GM08714 (cell line): Measurements from ENCODE around the gene TRIM71.
A peak's percentile ranks its signal among the peaks of the same experiment; 100 is the strongest.
"Not testable (repeated sequence)": the region's sequence is repeated elsewhere in the genome, so short reads cannot be mapped to it uniquely, and the experiment has no call there.

Experiments used
- H3K4me3 ChIP-seq: fragments of 200-500 bp; sonication (Bioruptor generic); 2 replicates; pipeline ENCODE4 v1.5.1; 2014; ENCODE audit warnings: mild to moderate bottlenecking, low read length, inconsistent platforms
- ZNF274 ChIP-seq: IDR thresholded peaks from 2 replicates; pipeline ENCODE4 v1.6.1; 2012; ENCODE audit warnings: mild to moderate bottlenecking, low read depth, low read length

Gene TRIM71

DNA sequence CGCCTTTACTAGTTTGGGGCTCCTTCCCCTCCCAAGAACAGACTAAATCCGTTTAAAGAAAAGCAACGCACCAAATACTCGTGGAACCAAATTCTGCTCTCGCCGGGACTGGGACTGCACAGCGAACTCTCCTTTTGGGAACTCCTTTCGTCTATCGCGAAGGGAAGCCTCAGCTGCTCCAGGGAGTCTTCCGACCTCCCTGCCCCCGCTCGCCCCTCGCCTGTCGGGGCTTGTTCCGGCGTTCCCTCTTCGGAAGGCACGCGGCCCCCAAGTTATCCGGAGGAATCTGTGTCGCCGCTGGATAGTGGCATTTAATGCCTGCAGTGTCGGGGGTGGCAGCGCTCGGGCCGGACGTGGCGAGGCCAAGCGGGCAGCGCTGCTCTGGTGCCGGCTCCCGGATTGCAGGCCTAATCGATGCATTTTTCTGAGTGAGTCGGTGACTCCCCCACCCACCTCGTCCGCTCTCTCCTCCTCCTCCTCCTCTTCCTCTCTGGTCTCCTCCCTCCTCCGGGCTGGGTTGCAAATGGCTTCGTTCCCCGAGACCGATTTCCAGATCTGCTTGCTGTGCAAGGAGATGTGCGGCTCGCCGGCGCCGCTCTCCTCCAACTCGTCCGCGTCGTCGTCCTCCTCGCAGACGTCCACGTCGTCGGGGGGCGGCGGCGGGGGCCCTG lies at the start of gene TRIM71:
TSS of gene TRIM71 (plus strand) at position 440 of the 671 bp plus-strand sequence. CDS start at position 524, 84 bp downstream.
- no peak for TF ChIP-seq ZNF274
- peak within 1 kb of the TSS; percentile 71; the same call in 1 of the 2 replicates for H3K4me3 ChIP-seq

DNA sequence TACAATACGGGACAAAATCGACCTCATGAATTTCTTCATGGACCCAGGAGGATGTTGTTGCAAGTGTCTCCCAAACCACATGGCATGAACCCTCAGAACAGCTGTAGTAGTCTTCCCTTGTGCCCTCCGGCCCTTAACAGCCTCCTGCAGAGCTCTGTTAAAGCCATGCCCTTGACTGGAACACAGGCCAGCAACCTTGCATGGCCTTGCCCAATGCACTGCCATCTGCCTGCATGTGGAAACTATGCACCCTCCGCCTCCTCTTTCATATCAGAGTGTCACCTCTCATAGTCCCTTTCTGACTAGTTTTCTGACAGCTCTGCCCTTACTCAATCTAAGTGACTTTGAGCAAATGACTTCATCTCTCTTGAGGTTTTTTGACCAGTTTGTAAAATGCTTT lies 39.4 kb upstream of the TRIM71 start:
- no peak for TF ChIP-seq ZNF274
- no peak overlapping the region for H3K4me3 ChIP-seq

- no peak for TF ChIP-seq ZNF274
- no peak overlapping the region; the same call in 1 of the 2 replicates for H3K4me3 ChIP-seq
Measured at GRCh38 chr3:32780071-32780734, 37.6 kb upstream of the TRIM71 start.

DNA sequence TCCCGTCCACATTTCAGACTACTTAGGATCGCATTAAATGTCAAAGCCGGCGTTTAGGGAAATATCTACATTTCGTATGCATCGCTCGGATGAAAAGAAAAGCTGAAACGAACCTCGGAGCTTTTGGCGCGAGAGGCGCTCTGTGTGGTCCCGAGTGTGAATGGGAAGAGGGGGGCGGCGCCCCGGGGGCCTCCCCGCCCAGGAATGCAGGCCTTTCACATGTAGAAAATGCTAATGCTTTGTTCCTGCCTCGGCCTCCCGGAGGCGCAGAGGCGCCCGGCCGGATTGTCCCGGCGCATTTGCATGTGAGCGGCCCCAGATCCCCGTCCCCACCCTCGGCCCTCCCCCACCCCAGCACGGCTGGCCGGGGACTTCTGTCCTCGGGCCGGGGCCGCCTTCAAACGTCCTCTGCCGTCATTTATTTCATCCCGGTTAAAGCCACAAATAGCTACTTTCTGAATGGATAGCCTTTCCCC lies 37.0 kb upstream of the TRIM71 start:
- no peak for TF ChIP-seq ZNF274
- peak overlapping the region; percentile 78; the same call in 1 of the 2 replicates for H3K4me3 ChIP-seq

GRCh38 chr3:32781211-32781968 lies 36.4 kb upstream of the TRIM71 start:
- TF ChIP-seq ZNF274, result no peak
- peak overlapping the region; percentile 78; the same call in 1 of the 2 replicates for H3K4me3 ChIP-seq

DNA sequence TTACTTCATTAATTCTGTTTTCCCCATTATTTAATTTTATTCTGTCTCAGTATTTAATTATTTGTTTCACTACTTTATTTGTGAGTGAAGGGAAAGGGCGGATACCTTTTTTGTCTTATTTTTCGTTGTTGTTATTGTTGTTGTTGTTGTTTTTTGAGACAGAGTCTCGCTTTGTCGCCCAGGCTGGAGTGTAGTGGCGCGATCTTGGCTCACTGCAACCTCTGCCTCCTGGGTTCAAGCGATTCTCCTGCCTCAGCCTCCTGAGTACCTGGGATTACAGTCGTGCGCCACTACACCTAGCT lies 35.9 kb upstream of the TRIM71 start:
- not testable (repeated sequence) for H3K4me3 ChIP-seq

DNA sequence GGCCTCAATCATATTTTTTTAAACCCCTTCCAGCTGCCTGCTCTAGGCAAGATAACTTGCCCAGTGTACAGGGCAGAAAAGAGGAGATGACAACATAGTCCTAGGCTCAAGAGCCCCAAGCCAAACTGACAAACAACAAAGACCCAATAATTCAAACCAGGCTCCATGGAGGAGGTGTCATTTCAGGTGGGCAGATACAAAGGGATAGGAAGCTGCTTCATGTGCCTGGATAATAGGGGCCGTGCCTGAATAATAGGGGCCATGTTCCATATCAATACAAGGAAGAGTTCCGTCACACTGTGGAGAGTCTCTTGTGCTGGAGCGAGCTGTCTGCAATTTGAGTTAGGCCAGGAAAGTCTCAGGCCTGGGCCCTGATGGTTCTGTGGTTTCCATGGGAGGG lies 35.4 kb upstream of the TRIM71 start:
- H3K4me3 ChIP-seq, result no peak overlapping the region

GRCh38 chr3:32791833-32792232 lies 26.0 kb upstream of the TRIM71 start:
- TF ChIP-seq ZNF274, result no peak
- no peak overlapping the region for H3K4me3 ChIP-seq

More for the DNA sequence above, 35.4 kb upstream of the TRIM71 start:
- TF ChIP-seq ZNF274, result no peak

DNA sequence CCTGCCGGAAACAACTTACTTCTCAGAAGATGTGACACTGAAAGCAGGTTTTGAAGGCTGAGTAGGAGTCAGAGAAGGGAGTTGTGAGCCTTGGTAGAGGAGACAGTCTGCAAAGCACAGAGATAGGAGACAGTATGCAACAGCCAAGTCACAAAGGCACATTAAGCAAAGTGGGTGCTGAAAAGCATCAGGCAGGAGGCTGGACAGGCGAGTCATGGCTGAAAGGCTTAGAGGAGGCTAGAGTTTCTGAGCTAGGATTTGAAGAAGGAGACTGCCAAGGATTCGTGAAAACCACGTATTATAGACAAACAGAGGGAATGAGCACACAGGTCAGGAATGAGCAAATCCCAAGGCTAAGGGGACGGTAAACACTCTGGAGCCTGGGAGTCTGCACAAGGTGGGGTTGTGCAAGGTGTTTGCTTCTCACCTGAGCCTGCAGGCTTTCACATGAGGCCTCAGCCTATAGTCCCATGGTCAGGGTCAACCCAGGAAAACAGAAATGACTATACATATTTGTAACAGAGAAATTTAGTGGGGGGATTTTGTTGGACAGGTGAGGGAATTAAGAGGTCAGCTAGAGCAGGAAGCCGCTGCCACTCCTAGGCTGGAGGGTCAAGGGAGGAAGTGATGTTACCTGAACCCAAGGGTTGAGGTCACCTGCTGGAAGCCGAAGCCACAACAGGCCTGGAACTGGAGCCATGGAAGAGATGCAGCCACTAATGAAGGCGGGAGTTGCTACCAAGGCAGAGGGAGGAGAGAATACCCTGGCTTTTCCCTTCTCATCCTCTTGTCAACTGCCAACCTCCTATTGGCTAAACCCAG lies 23.1 kb upstream of the TRIM71 start:
- no peak overlapping the region for H3K4me3 ChIP-seq
- no peak for TF ChIP-seq ZNF274

DNA sequence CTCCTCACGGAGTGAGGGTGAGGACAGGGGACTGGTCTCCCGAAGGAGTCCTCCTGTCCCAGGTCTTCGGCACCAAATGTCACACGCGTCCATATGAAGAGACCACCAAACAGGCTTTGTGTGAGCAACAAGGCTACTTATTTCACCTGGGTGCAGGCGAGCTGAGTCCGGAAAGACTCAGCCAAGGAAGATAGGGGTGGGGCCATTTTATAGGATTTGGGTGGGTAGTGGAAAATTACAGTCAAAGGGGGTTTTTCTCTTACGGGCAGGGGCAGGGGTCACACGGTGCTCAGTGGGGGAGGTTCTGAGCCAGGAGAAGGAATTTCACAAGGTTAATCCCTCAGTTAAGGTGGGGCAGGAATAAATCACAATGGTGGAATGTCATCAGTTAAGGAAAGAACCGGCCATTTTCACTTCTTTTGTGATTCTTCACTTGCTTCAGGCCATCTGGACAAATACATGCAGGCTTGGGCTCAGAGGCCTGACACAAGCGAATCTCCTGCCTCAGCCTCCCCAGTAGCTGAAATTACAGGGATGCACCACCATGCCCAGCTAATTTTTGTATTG lies 21.3 kb upstream of the TRIM71 start:
- H3K4me3 ChIP-seq, result not testable (repeated sequence)

DNA sequence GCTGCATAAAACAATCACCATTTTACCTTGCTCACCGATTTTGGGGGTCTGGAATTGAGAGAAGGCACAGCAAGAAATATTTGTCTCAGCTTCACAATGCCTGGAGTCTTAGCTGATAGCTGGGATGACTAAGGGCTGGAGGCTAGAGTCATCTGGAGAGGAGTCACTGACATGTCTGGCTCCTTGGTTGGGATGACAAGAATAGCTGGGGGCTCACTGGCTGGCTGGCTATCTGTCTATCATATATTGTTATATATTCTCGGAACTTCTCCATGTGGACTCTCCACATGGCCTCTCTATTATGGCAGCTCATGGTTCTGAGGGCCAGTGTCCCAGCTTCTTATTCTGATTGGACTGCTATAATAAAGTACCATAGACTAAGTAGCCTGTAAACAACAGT lies 20.0 kb upstream of the TRIM71 start:
- H3K4me3 ChIP-seq, result no peak overlapping the region
- TF ChIP-seq ZNF274, result no peak

DNA sequence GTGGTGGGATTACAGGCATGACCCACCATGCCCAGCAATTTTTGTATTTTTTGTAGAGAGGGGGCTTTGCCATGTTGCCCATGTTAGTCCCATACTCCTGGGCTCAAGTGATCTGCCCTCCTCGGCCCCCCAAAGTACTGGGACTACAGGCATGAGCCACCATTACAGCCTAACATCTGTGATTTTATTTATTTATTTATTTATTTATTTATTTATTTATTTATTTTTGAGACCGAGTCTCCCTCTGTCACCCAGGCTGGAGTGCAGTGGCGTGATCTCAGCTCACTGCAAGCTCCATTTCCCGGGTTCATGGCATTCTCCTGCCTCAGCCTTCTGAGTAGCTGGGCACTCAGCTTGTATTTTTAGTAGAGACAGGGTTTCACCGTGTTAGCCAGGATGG lies 16.4 kb upstream of the TRIM71 start:
- not testable (repeated sequence) for H3K4me3 ChIP-seq

DNA sequence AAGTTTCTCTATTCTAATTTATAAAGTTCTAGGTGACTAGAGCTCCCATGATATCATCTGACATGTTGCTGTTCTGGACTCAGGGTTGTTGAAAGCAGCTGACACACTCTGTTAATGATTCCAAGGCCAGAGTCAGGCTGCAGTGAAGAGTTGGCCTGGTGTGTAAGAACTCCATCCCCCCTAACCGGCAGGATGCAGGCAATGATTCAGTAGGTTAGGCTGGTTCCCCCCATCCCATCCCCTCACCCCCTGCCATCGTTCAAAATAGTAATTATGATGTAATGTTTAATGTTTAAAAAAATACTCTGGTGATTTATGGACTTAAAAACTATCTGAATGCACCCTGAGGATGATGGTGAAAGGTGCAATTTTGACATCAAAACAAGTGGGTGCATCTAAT lies 4.6 kb upstream of the TRIM71 start:
- no peak overlapping the region for H3K4me3 ChIP-seq
- TF ChIP-seq ZNF274, result no peak

DNA sequence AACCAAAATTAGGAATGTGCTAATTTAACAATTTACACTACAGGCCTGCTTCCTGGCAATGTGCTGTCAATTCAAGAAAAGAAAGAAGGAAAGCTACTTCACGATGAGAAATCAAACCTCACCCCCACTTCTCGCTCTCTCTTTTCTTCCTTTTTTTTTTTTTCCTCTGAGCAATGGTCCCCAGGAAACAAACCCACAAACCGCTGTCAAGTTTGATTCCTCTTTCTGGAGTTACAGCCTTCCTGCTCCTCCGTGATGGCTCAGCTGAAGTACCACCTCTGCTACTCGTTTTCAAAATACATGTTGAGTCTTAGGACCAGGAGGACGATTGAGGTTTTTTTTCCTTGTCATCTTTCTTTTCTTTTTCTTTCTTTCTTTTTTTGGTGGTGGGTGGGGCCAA lies 3.4 kb upstream of the TRIM71 start:
- H3K4me3 ChIP-seq, result peak overlapping the region; percentile 13; the same call in 1 of the 2 replicates
- no peak for TF ChIP-seq ZNF274
